HepG2 (cell line): ENCODE measurements around the gene EIF3B. TPM values are rescaled to one million over a fixed set of nuclear protein-coding genes. Genes with fewer than 3 reads are reported as not detected.
A peak's percentile ranks its signal among the peaks of the same experiment; 100 is the strongest.

Experiments used
- CAMTA2 ChIP-seq: sonication (generic); formaldehyde crosslinking; IDR thresholded peaks from 2 replicates; pipeline ENCODE4 v1.4.0; 2020; ENCODE audit warnings: mild to moderate bottlenecking, missing genetic modification reagents, borderline replicate concordance
- ERF ChIP-seq: IDR thresholded peaks from 2 replicates; pipeline ENCODE4 v1.6.1; 2018; ENCODE audit warnings: missing biosample characterization, missing genetic modification reagents
- MED1 ChIP-seq: sonication (generic); formaldehyde crosslinking; IDR thresholded peaks from 2 replicates; pipeline ENCODE4 v1.4.0; 2020; ENCODE audit warnings: missing genetic modification reagents
- MEIS1 ChIP-seq: sonication (generic); formaldehyde crosslinking; IDR thresholded peaks from 2 replicates; pipeline ENCODE4 v1.9.0; 2021; ENCODE audit warnings: mild to moderate bottlenecking, missing genetic modification reagents, moderate library complexity, borderline replicate concordance
- NFRKB ChIP-seq: fragments of 450-650 bp; IDR thresholded peaks from 2 replicates; pipeline ENCODE4 v1.6.1; 2017
- PHF5A ChIP-seq: IDR thresholded peaks from one replicate; pipeline ENCODE4 v1.6.1; 2018; ENCODE audit warnings: low read depth, missing genetic modification reagents; ENCODE audit not compliant: unreplicated experiment
- RNF2 ChIP-seq: fragments of 450-650 bp; conservative IDR thresholded peaks from 2 replicates; pipeline ENCODE4 v1.6.1; 2016; ENCODE audit warnings: low read depth
- ZMAT3 ChIP-seq: sonication (generic); formaldehyde crosslinking; conservative IDR thresholded peaks from 2 replicates; pipeline ENCODE4 v1.7.0; 2021; ENCODE audit warnings: missing genetic modification reagents
- ZNF510 ChIP-seq: sonication (generic); formaldehyde crosslinking; IDR thresholded peaks from 2 replicates; pipeline ENCODE4 v1.4.0; 2020; ENCODE audit warnings: low read depth, mild to moderate bottlenecking, missing genetic modification reagents
- ZNF547 ChIP-seq: sonication (generic); formaldehyde crosslinking; IDR thresholded peaks from 2 replicates; pipeline ENCODE4 v1.5.1; 2020; ENCODE audit warnings: mild to moderate bottlenecking, missing genetic modification reagents
- ZNF567 ChIP-seq: sonication (generic); formaldehyde crosslinking; IDR thresholded peaks from 2 replicates; pipeline ENCODE4 v1.8.1; 2023; ENCODE audit warnings: mild to moderate bottlenecking, missing genetic modification reagents, borderline replicate concordance
- ZNF883 ChIP-seq: sonication (generic); formaldehyde crosslinking; IDR thresholded peaks from 2 replicates; pipeline ENCODE4 v1.5.1; 2020; ENCODE audit warnings: mild to moderate bottlenecking, missing genetic modification reagents; ENCODE audit errors: not compliant biosample characterization
- polyA plus RNA-seq, 8 experiments: library from polyadenylated mRNA; depleted of rRNA in 3 of 8; stranded (reverse) in 7 of 8; unstranded in 1 of 8; fragments of >200 nt; fragmentation: Illumina TruSeq in 4 of 8; extraction: Trizol in 4 of 8; gene quantifications; 2 replicates each; pipeline versions ENCODE4 v1.2.1 to v1.2.3, GENCODE V29; 2011 to 2016; ENCODE audit warnings: low read depth in 4 of 8, missing spikeins in 1 of 8, mixed read lengths in 1 of 8; ENCODE audit not compliant: insufficient read depth in 1 of 8
- total RNA-seq, 5 experiments: library from RNA; depleted of rRNA; stranded (reverse); fragments of >200 nt; fragmentation: Illumina TruSeq; extraction: Trizol; gene quantifications; 2 replicates each; pipeline ENCODE4 v1.2.3, GENCODE V29; 2016; ENCODE audit warnings: low read depth in 1 of 5
- TF ChIP-seq, protein P1 (sequence below): sonication (generic); formaldehyde crosslinking; IDR thresholded peaks from 2 replicates; pipeline ENCODE4 v1.9.0; 2021; ENCODE audit warnings: missing genetic modification reagents, borderline replicate concordance
- TF ChIP-seq, protein P2 (sequence below): sonication (generic); formaldehyde crosslinking; IDR thresholded peaks from 2 replicates; pipeline ENCODE4 v1.4.0; 2020; ENCODE audit warnings: mild to moderate bottlenecking, missing genetic modification reagents, borderline replicate concordance
- TF ChIP-seq, protein P3 (sequence below): sonication (generic); formaldehyde crosslinking; IDR thresholded peaks from 2 replicates; pipeline ENCODE4 v1.8.1; 2023; ENCODE audit warnings: missing genetic modification reagents, inconsistent platforms, borderline replicate concordance
- TF ChIP-seq, protein P4 (sequence below): sonication (generic); formaldehyde crosslinking; IDR thresholded peaks from 2 replicates; pipeline ENCODE4 v1.4.0; 2020; ENCODE audit warnings: mild to moderate bottlenecking, low read depth, missing genetic modification reagents
- TF ChIP-seq, protein P5 (sequence below): sonication (generic); formaldehyde crosslinking; IDR thresholded peaks from 2 replicates; pipeline ENCODE4 v1.4.0; 2020; ENCODE audit warnings: missing genetic modification reagents, mild to moderate bottlenecking, borderline replicate concordance

Gene EIF3B
- total and polyA plus RNA-seq, 2 of the 13 experiments (the other 11 are each of a cell fraction or from before 2014, with no cell fraction given), result 92.2 to 241 TPM

DNA sequence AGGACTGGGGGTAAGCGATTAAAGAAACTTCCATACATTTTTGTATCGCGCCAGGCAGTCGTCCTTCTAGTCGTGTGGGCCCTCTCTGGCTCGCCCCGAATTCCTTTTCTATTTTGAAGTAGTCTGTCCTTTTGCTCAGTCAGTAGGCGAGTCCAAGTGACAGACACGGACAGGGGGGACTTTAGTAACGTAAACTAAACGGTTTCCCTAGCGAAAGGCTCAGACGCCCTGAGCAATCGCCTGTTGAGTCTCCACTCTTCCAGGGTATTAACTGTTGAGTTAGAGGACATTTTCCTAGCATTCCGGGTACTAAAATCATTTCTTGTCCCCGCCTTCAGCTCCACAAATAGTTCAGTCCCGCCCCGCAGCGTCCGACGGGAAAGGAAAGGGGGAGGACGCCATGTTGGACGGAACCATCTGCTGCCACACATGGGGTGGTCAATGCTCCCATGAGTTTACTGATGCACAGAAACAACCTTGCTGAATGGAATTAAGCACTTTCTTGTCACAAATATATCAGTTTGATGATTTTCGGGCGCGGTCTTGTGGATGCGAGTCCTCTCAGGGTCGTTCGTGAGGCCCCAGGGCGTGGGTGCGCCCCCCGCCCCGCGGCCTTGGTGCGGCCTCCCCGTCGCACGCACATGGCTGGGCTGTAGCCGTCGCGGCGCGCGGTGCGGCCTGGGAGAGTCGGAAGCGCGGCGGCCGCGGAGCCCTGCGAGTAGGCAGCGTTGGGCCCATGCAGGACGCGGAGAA is at the start of gene EIF3B (continued):
- TF ChIP-seq, protein P1, sequence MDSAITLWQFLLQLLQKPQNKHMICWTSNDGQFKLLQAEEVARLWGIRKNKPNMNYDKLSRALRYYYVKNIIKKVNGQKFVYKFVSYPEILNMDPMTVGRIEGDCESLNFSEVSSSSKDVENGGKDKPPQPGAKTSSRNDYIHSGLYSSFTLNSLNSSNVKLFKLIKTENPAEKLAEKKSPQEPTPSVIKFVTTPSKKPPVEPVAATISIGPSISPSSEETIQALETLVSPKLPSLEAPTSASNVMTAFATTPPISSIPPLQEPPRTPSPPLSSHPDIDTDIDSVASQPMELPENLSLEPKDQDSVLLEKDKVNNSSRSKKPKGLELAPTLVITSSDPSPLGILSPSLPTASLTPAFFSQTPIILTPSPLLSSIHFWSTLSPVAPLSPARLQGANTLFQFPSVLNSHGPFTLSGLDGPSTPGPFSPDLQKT (CRISPR knock-in tag), result no peak
- TF ChIP-seq ZNF510 (CRISPR knock-in tag) (0 out of 2 replicates have a peak, but pooled peaks have one; percentile 38), ZNF547 (CRISPR knock-in tag) (no peak; the same call in 1 of the 2 replicates), CAMTA2 (CRISPR knock-in tag) (no peak), NFRKB (peak; percentile 74), ZNF567 (no peak), ZMAT3 (no peak; the same call in 1 of the 2 replicates), MEIS1 (CRISPR knock-in tag) (no peak), RNF2 (no peak), ERF (CRISPR knock-in tag) (peak; percentile 59; the same call in 1 of the 2 replicates), PHF5A (CRISPR knock-in tag) (no peak), MED1 (CRISPR knock-in tag) (peak; percentile 45; the same call in 1 of the 2 replicates), ZNF883 (CRISPR knock-in tag) (no peak)
- TF ChIP-seq, protein P2, sequence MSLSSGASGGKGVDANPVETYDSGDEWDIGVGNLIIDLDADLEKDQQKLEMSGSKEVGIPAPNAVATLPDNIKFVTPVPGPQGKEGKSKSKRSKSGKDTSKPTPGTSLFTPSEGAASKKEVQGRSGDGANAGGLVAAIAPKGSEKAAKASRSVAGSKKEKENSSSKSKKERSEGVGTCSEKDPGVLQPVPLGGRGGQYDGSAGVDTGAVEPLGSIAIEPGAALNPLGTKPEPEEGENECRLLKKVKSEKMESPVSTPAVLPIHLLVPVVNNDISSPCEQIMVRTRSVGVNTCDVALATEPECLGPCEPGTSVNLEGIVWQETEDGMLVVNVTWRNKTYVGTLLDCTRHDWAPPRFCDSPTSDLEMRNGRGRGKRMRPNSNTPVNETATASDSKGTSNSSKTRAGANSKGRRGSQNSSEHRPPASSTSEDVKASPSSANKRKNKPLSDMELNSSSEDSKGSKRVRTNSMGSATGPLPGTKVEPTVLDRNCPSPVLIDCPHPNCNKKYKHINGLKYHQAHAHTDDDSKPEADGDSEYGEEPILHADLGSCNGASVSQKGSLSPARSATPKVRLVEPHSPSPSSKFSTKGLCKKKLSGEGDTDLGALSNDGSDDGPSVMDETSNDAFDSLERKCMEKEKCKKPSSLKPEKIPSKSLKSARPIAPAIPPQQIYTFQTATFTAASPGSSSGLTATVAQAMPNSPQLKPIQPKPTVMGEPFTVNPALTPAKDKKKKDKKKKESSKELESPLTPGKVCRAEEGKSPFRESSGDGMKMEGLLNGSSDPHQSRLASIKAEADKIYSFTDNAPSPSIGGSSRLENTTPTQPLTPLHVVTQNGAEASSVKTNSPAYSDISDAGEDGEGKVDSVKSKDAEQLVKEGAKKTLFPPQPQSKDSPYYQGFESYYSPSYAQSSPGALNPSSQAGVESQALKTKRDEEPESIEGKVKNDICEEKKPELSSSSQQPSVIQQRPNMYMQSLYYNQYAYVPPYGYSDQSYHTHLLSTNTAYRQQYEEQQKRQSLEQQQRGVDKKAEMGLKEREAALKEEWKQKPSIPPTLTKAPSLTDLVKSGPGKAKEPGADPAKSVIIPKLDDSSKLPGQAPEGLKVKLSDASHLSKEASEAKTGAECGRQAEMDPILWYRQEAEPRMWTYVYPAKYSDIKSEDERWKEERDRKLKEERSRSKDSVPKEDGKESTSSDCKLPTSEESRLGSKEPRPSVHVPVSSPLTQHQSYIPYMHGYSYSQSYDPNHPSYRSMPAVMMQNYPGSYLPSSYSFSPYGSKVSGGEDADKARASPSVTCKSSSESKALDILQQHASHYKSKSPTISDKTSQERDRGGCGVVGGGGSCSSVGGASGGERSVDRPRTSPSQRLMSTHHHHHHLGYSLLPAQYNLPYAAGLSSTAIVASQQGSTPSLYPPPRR (CRISPR knock-in tag), result peak; percentile 3; the same call in 1 of the 2 replicates
- TF ChIP-seq, protein P3, sequence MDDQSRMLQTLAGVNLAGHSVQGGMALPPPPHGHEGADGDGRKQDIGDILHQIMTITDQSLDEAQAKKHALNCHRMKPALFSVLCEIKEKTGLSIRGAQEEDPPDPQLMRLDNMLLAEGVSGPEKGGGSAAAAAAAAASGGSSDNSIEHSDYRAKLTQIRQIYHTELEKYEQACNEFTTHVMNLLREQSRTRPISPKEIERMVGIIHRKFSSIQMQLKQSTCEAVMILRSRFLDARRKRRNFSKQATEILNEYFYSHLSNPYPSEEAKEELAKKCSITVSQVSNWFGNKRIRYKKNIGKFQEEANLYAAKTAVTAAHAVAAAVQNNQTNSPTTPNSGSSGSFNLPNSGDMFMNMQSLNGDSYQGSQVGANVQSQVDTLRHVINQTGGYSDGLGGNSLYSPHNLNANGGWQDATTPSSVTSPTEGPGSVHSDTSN, result no peak
- TF ChIP-seq, protein P4, sequence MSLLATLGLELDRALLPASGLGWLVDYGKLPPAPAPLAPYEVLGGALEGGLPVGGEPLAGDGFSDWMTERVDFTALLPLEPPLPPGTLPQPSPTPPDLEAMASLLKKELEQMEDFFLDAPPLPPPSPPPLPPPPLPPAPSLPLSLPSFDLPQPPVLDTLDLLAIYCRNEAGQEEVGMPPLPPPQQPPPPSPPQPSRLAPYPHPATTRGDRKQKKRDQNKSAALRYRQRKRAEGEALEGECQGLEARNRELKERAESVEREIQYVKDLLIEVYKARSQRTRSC (CRISPR knock-in tag), result no peak
- TF ChIP-seq, protein P5, sequence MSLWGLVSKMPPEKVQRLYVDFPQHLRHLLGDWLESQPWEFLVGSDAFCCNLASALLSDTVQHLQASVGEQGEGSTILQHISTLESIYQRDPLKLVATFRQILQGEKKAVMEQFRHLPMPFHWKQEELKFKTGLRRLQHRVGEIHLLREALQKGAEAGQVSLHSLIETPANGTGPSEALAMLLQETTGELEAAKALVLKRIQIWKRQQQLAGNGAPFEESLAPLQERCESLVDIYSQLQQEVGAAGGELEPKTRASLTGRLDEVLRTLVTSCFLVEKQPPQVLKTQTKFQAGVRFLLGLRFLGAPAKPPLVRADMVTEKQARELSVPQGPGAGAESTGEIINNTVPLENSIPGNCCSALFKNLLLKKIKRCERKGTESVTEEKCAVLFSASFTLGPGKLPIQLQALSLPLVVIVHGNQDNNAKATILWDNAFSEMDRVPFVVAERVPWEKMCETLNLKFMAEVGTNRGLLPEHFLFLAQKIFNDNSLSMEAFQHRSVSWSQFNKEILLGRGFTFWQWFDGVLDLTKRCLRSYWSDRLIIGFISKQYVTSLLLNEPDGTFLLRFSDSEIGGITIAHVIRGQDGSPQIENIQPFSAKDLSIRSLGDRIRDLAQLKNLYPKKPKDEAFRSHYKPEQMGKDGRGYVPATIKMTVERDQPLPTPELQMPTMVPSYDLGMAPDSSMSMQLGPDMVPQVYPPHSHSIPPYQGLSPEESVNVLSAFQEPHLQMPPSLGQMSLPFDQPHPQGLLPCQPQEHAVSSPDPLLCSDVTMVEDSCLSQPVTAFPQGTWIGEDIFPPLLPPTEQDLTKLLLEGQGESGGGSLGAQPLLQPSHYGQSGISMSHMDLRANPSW (CRISPR knock-in tag), result no peak
